Tibial nerve (tissue), 4 donors: ENCODE results near the gene MAN2B2. TPM values are rescaled to one million over a fixed set of nuclear protein-coding genes. Genes with fewer than 3 reads are reported as not detected.

Experiments used
- DNase-seq, 2 donors: peaks; one replicate each; pipeline ENCODE4 v3.0.0-alpha.2; 2019; ENCODE audit warnings: low spot score in 2 of 2
- H3K27ac ChIP-seq, 4 donors: fragments of 200-600 bp; sonication (generic) in 3 of 4; one replicate each; pipeline ENCODE4 v1.5.1; 2017 to 2019; ENCODE audit warnings: mild to moderate bottlenecking in 1 of 4
- H3K27me3 ChIP-seq, 2 donors: fragments of 200-600 bp; sonication (generic) in 1 of 2; one replicate each; pipeline versions ENCODE4 v1.5.1 to v1.6.0; 2017 to 2019
- H3K36me3 ChIP-seq, 3 donors: fragments of 200-600 bp; sonication (generic); one replicate each; pipeline ENCODE4 v1.5.1; 2018 to 2019
- H3K4me1 ChIP-seq, 4 donors: fragments of 200-600 bp; sonication (generic) in 3 of 4; one replicate each; pipeline ENCODE4 v1.5.1; 2017 to 2019
- H3K4me3 ChIP-seq, 4 donors: fragments of 200-600 bp; sonication (generic) in 3 of 4; one replicate each; pipeline ENCODE4 v1.5.1; 2017 to 2019; ENCODE audit warnings: mild to moderate bottlenecking in 1 of 4, moderate library complexity in 1 of 4
- H3K9me3 ChIP-seq, 4 donors: fragments of 200-600 bp; sonication (generic) in 3 of 4; one replicate each; pipeline ENCODE4 v1.5.1; 2017 to 2019
- CTCF ChIP-seq, 5 experiments: fragments of 200-600 bp in 3 of 5; fragments of 450-650 bp in 2 of 5; sonication (generic) in 3 of 5; IDR thresholded peaks; one replicate each; pipeline ENCODE4 v1.5.1; 2016 to 2019; ENCODE audit warnings: antibody characterized with exemption in 5 of 5, mild to moderate bottlenecking in 3 of 5, moderate library complexity in 2 of 5
- EP300 ChIP-seq, 2 donors: sonication (generic); formaldehyde crosslinking; IDR thresholded peaks; one replicate each; pipeline ENCODE4 v1.6.1; 2017; ENCODE audit warnings: antibody characterized with exemption in 2 of 2, mild to moderate bottlenecking in 1 of 2
- POLR2A ChIP-seq, 2 donors: fragments of 450-650 bp; IDR thresholded peaks; one replicate each; pipeline ENCODE4 v1.6.1; 2017; ENCODE audit warnings: antibody characterized with exemption in 2 of 2, mild to moderate bottlenecking in 2 of 2, moderate library complexity in 2 of 2
- WGBS, 2 donors: methylation state at CpG; one replicate each; pipeline ENCODE4 v1.1.5; 2018; 5-methylcytosine and 5-hydroxymethylcytosine counted together
- total RNA-seq, 4 donors: library from RNA; depleted of rRNA; stranded (reverse); fragments of >200 nt; gene quantifications; one replicate each; pipeline ENCODE4 v1.1.0, GENCODE V29; 2016

MAN2B2 gene
- total RNA-seq, 4 donors from 2014 or later = 33.0 to 66.3 (median 44.6) TPM

GRCh38 chr4:6608758-6609414 lies 33.9 kb downstream of the MAN2B2 start:
- H3K36me3 ChIP-seq = peaks cover 0 to 100% (median 26%) of the 10 kb centered on the region in 3 donors
- TF ChIP-seq POLR2A (IDR thresholded peaks at IDR 0.05) (no peak), CTCF (IDR thresholded peaks at IDR 0.05) (no peak), EP300 (IDR thresholded peaks at IDR 0.05) (no peak)

GRCh38 chr4:6609415-6610079 lies 34.6 kb downstream of the MAN2B2 start:
- Histone ChIP-seq H3K36me3 (peaks cover 0 to 100% (median 29%) of the 10 kb centered on the region in 3 donors), H3K9me3 (peaks cover 0 to 11% (median 3%) of the 10 kb centered on the region in 4 donors), H3K27ac (no peak overlapping the region), H3K27me3 (no peaks in the 10 kb centered on the region), H3K4me1 (no peaks in the 10 kb centered on the region), H3K4me3 (no peak overlapping the region)
- TF ChIP-seq CTCF (IDR thresholded peaks at IDR 0.05) = no peak
- TF ChIP-seq EP300 (IDR thresholded peaks at IDR 0.05) = no peak
- no peak for TF ChIP-seq POLR2A (IDR thresholded peaks at IDR 0.05)
- WGBS, 2 donors = 96 to 97% methylated on average over 16 to 26 of the region's 26 CpGs
- no peak for DNase-seq

More at GRCh38 chr4:6608758-6609414, 33.9 kb downstream of the MAN2B2 start:
- WGBS, 2 donors = 80 to 81% methylated on average over 24 to 28 of the region's 28 CpGs
- H3K9me3 ChIP-seq = peaks cover 0 to 18% (median 3%) of the 10 kb centered on the region in 4 donors
- H3K27ac ChIP-seq = no peak overlapping the region
- no peak for DNase-seq
- no peaks in the 10 kb centered on the region for H3K4me1 ChIP-seq
- H3K27me3 ChIP-seq = no peaks in the 10 kb centered on the region
- H3K4me3 ChIP-seq = no peak overlapping the region

- Histone ChIP-seq H3K4me3 (no peak overlapping the region), H3K36me3 (peaks cover 0 to 100% (median 23%) of the 10 kb centered on the region in 3 donors), H3K27me3 (no peaks in the 10 kb centered on the region), H3K27ac (no peak overlapping the region), H3K9me3 (no peaks in the 10 kb centered on the region), H3K4me1 (no peaks in the 10 kb centered on the region)
- no peak for DNase-seq
- no peak for TF ChIP-seq CTCF (IDR thresholded peaks at IDR 0.05)
- no peak for TF ChIP-seq EP300 (IDR thresholded peaks at IDR 0.05)
- no peak for TF ChIP-seq POLR2A (IDR thresholded peaks at IDR 0.05)
- 91 to 96% methylated on average over 14 to 24 of the region's 24 CpGs for WGBS, 2 donors
These were observed 36.0 kb downstream of the MAN2B2 start for GRCh38 chr4:6610856-6611430.

GRCh38 chr4:6612961-6613675 lies 38.1 kb downstream of the MAN2B2 start:
- H3K4me1 ChIP-seq = no peaks in the 10 kb centered on the region
- WGBS, 2 donors = 95 to 97% methylated on average over 3 of the region's 3 CpGs
- H3K27ac ChIP-seq = no peak overlapping the region
- DNase-seq = no peak
- H3K9me3 ChIP-seq = no peaks in the 10 kb centered on the region
- H3K4me3 ChIP-seq = no peak overlapping the region
- no peaks in the 10 kb centered on the region for H3K27me3 ChIP-seq
- H3K36me3 ChIP-seq = peaks cover 0 to 100% (median 23%) of the 10 kb centered on the region in 3 donors
- TF ChIP-seq CTCF (IDR thresholded peaks at IDR 0.05) (no peak), EP300 (IDR thresholded peaks at IDR 0.05) (no peak), POLR2A (IDR thresholded peaks at IDR 0.05) (no peak)
